Gastrocnemius medialis (tissue), 4 donors: ENCODE results near the gene CYP19A1. TPM values are rescaled to one million over a fixed set of nuclear protein-coding genes. Genes with fewer than 3 reads are reported as not detected.
"Not testable (repeated sequence)": the region's sequence is repeated elsewhere in the genome, so short reads cannot be mapped to it uniquely, and the experiment has no call there.

ENCODE experiments used
- ATAC-seq, 2 donors: fragments of 150-250 bp; one replicate each; pipeline ENCODE4 v1.9.1; 2016
- DNase-seq, 2 donors: peaks; one replicate each; pipeline ENCODE4 v3.0.0-alpha.2; 2019
- H3K27ac ChIP-seq, 4 donors: fragments of 200-600 bp; sonication (generic); 1 replicate in 1 of 4; 2 replicates in 3 of 4; pipeline ENCODE4 v1.5.1; 2016 to 2018; ENCODE audit warnings: mild to moderate bottlenecking in 2 of 4, moderate library complexity in 1 of 4
- H3K27me3 ChIP-seq, 3 donors: fragments of 200-600 bp; sonication (generic) in 2 of 3; 1 replicate in 1 of 3; 2 replicates in 2 of 3; pipeline versions ENCODE4 v1.5.1 to v1.6.0; 2016 to 2019; ENCODE audit warnings: mild to moderate bottlenecking in 1 of 3, moderate library complexity in 1 of 3
- H3K36me3 ChIP-seq, 2 donors: fragments of 200-600 bp; sonication (generic) in 1 of 2; one replicate each; pipeline ENCODE4 v1.5.1; 2017 to 2018
- H3K4me1 ChIP-seq, 2 donors: fragments of 200-600 bp; sonication (generic) in 1 of 2; one replicate each; pipeline ENCODE4 v1.5.1; 2016 to 2017; ENCODE audit warnings: mild to moderate bottlenecking in 2 of 2
- H3K4me3 ChIP-seq, 4 donors: fragments of 200-600 bp; sonication (generic) in 3 of 4; 1 replicate in 1 of 4; 2 replicates in 3 of 4; pipeline ENCODE4 v1.5.1; 2016 to 2019; ENCODE audit warnings: mild to moderate bottlenecking in 2 of 4
- H3K9me3 ChIP-seq, 3 donors: fragments of 200-600 bp; sonication (generic) in 2 of 3; 1 replicate in 1 of 3; 2 replicates in 2 of 3; pipeline ENCODE4 v1.5.1; 2016 to 2019
- CTCF ChIP-seq, 5 experiments: fragments of 450-650 bp in 3 of 5; fragments of 200-600 bp in 2 of 5; sonication (generic) in 2 of 5; IDR thresholded peaks in 4 of 5; conservative IDR thresholded peaks in 1 of 5; 1 replicate in 4 of 5; 2 replicates in 1 of 5; pipeline ENCODE4 v1.5.1; 2016 to 2019; ENCODE audit warnings: antibody characterized with exemption in 5 of 5, mild to moderate bottlenecking in 3 of 5, moderate library complexity in 3 of 5
- POLR2A ChIP-seq, 2 donors: fragments of 450-650 bp; IDR thresholded peaks; one replicate each; pipeline ENCODE4 v1.6.1; 2017; ENCODE audit warnings: antibody characterized with exemption in 2 of 2, mild to moderate bottlenecking in 2 of 2, moderate library complexity in 2 of 2
- in situ Hi-C, 4 donors: fragments of 200-750 bp; cut with MboI; loops; one replicate each; pipeline versions ENCODE4 v1.15.0 to v1.8.0; 2017; ENCODE audit warnings: low sequenced_read_pairs in 4 of 4
- intact Hi-C: fragments of 100-400 bp; cut with DNase I; formaldehyde crosslinking; loops from one replicate; pipeline ENCODE4 v1.15.1; 2023; ENCODE audit warnings: low total_unique reads
- total RNA-seq, 4 donors: library from RNA; depleted of rRNA; stranded (reverse); fragments of >200 nt; gene quantifications; one replicate each; pipeline versions ENCODE4 v1.1.0 to v1.2.3, GENCODE V29; 2016

Gene CYP19A1
- total RNA-seq, 4 donors from 2014 or later, result 0.68 to 0.75 (median 0.71) TPM; not detected in 1

- H3K4me3 ChIP-seq, result no peak overlapping the region
- H3K9me3 ChIP-seq, result no peaks in the 10 kb centered on the region
- ATAC-seq (no peak), DNase-seq (no peak)
- H3K4me1 ChIP-seq, result peaks cover 4 to 9% of the 10 kb centered on the region in 2 donors
- no peak overlapping the region for H3K27ac ChIP-seq
- intact Hi-C loops, result no loop called here
- TF ChIP-seq CTCF (IDR thresholded peaks at IDR 0.05 in 4 of 5, conservative IDR thresholded peaks at IDR 0.05 in 1 of 5), result no peak
- TF ChIP-seq POLR2A (IDR thresholded peaks at IDR 0.05), result no peak
- in situ Hi-C loops, result no loop called here
- H3K36me3 ChIP-seq, result no peaks in the 10 kb centered on the region
- H3K27me3 ChIP-seq, result peaks cover 6 to 10% (median 10%) of the 10 kb centered on the region in 3 donors
Observed at GRCh38 chr15:51263116-51263515, 75.3 kb downstream of the CYP19A1 start.

GRCh38 chr15:51262463-51262862 is 75.9 kb downstream of the CYP19A1 start:
- Histone ChIP-seq H3K36me3 (no peaks in the 10 kb centered on the region), H3K4me3 (no peak overlapping the region), H3K27ac (no peak overlapping the region), H3K4me1 (peaks cover 0 to 7% of the 10 kb centered on the region in 2 donors), H3K27me3 (peaks cover 0 to 6% (median 3%) of the 10 kb centered on the region in 3 donors), H3K9me3 (no peaks in the 10 kb centered on the region)
- intact Hi-C loops, result no loop called here
- in situ Hi-C loops, result no loop called here
- no peak for TF ChIP-seq POLR2A (IDR thresholded peaks at IDR 0.05)
- TF ChIP-seq CTCF (IDR thresholded peaks at IDR 0.05 in 4 of 5, conservative IDR thresholded peaks at IDR 0.05 in 1 of 5), result no peak
- DNase-seq (no peak), ATAC-seq (no peak)

- DNase-seq, ATAC-seq, H3K4me1 ChIP-seq: not testable (repeated sequence)
Observed at GRCh38 chr15:51261113-51261512, 77.3 kb downstream of the CYP19A1 start.

DNA sequence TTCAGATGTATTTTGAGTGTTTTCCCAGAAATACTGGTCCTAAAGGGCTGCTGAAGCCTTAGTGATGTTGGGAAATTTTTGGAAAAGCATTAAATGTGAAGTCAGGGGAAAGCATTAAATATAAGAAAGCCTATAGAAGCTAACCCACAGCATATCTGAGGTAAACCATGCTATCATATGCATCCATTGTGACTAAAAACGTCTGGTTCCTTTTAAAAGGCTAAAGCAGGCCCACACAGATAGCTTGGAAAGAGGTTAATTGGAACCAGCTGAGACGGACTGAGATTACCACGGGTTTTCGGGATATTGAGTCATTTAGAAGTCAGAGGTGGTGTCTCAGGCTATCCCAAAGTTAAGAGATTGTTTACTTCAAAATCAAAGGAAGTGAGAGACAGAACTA is 78.2 kb downstream of the CYP19A1 start:
- no peaks in the 10 kb centered on the region for H3K9me3 ChIP-seq
- ATAC-seq (no peak), DNase-seq (no peak)
- intact Hi-C loops, result no loop called here
- H3K27me3 ChIP-seq, result no peaks in the 10 kb centered on the region
- no peak for TF ChIP-seq CTCF (IDR thresholded peaks at IDR 0.05 in 4 of 5, conservative IDR thresholded peaks at IDR 0.05 in 1 of 5)
- no peak for TF ChIP-seq POLR2A (IDR thresholded peaks at IDR 0.05)
- H3K4me1 ChIP-seq, result no peaks in the 10 kb centered on the region
- H3K36me3 ChIP-seq, result no peaks in the 10 kb centered on the region
- H3K27ac ChIP-seq, result no peak overlapping the region
- in situ Hi-C loops, result no loop called here
- no peak overlapping the region for H3K4me3 ChIP-seq

More at GRCh38 chr15:51261113-51261512, 77.3 kb downstream of the CYP19A1 start:
- H3K27ac ChIP-seq, H3K27me3 ChIP-seq, H3K9me3 ChIP-seq, intact Hi-C loops, in situ Hi-C loops, H3K36me3 ChIP-seq, H3K4me3 ChIP-seq: not testable (repeated sequence)

- no peak for ATAC-seq
- H3K4me3 ChIP-seq, result no peak overlapping the region
- intact Hi-C loops (no loop called here), in situ Hi-C loops (no loop called here)
- no peak overlapping the region for H3K27ac ChIP-seq
- DNase-seq, result no peak
- TF ChIP-seq POLR2A (IDR thresholded peaks at IDR 0.05), result no peak
- TF ChIP-seq CTCF (IDR thresholded peaks at IDR 0.05 in 4 of 5, conservative IDR thresholded peaks at IDR 0.05 in 1 of 5), result no peak
- H3K9me3 ChIP-seq, result no peaks in the 10 kb centered on the region
- H3K36me3 ChIP-seq, result no peaks in the 10 kb centered on the region
- no peaks in the 10 kb centered on the region for H3K4me1 ChIP-seq
- H3K27me3 ChIP-seq, result no peaks in the 10 kb centered on the region
Observed at GRCh38 chr15:51255533-51255932, 82.9 kb downstream of the CYP19A1 start.
